Motor neuron (in vitro differentiated cells): ENCODE data around the gene TXNIP. TPM values are rescaled to one million over a fixed set of nuclear protein-coding genes. Genes with fewer than 3 reads are reported as not detected.

Source experiments
- ATAC-seq, 8 experiments: fragments of 200-7000 bp; cut with Tn5 transposase; replicated peaks in 6 of 8; 2 replicates each; pipeline ENCODE4 v1.8.0; 2021; ENCODE audit warnings: mild to moderate bottlenecking in 8 of 8, moderate library complexity in 8 of 8
- H3K27ac ChIP-seq, 2 donors: fragments of 250-450 bp; sonication (Bioruptor Pico); 2 replicates each; pipeline ENCODE4 v1.9.0; 2021; ENCODE audit warnings: antibody characterized with exemption in 2 of 2, mild to moderate bottlenecking in 2 of 2, moderate library complexity in 1 of 2
- H3K4me1 ChIP-seq, 2 donors: fragments of 250-450 bp; sonication (Bioruptor Pico); replicated peaks in 1 of 2; 2 replicates each; pipeline ENCODE4 v1.6.1; 2021; ENCODE audit warnings: antibody characterized with exemption in 2 of 2, mild to moderate bottlenecking in 2 of 2, moderate library complexity in 1 of 2
- H3K4me3 ChIP-seq, 5 donors: fragments of 250-450 bp; sonication (Bioruptor Pico); 2 replicates each; pipeline ENCODE4 v1.9.0; 2021; ENCODE audit warnings: antibody characterized with exemption in 5 of 5, mild to moderate bottlenecking in 5 of 5, moderate library complexity in 4 of 5
- WGBS, 10 experiments: fragments of 450-650 bp; shearing (Covaris generic); methylation state at CpG; one replicate each; pipeline ENCODE4 v1.0.0; 2022; 5-methylcytosine and 5-hydroxymethylcytosine counted together
- in situ Hi-C, 9 experiments: fragments of 400-800 bp; cut with MboI; loops; one replicate each; pipeline ENCODE4 v1.15.0; 2021; ENCODE audit warnings: low sequenced_read_pairs in 9 of 9, low pct_unique_long_range_greater_than_20kb in 2 of 9; ENCODE audit not compliant: unreplicated experiment in 9 of 9
- total RNA-seq, 8 experiments: library from RNA; unstranded; fragments of 300-600 nt; gene quantifications; 2 replicates each; pipeline versions ENCODE4 v1.2.3 to v1.2.4, GENCODE V29; 2022

Gene TXNIP
- total RNA-seq, 8 experiments from 2014 or later = 43.6 to 1,017 (median 442) TPM

- no peak overlapping the region for H3K4me3 ChIP-seq
- WGBS, 10 experiments = 24 to 94% (median 76%) methylated on average over 2 to 5 of the region's 5 CpGs
- H3K4me1 ChIP-seq = peaks cover 8 to 10% of the 10 kb centered on the region in 2 donors
- H3K27ac ChIP-seq = no peak overlapping the region
- in situ Hi-C loops = loop anchor here in 2 of 9 experiments (10.0 to 25.0 kb wide), 2 partner anchors 87 to 115 kb away; partner anchors contain the start of genes ANKRD35 (in 1 of the 2), ITGA10 (in 1 of the 2) and PEX11B (in 1 of the 2)
- no peak for ATAC-seq
These were observed 3.1 kb upstream of the TXNIP start for GRCh38 chr1:145999321-146000024.

DNA sequence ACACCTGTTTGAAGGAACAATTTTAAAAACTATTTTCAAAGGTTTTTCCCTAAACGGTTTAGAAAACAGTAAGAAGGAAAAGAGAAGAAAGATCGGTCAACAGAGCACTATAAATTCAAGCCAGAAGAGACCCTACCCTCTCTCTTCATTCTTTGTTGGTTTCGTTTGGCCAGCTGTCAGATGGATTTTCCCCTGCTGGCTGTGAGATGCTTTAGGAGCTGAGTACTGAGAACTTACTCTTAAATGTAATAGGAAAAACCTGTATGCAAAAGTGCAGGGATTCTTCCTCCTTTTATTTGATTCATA is 1.3 kb upstream of the TXNIP start:
- Histone ChIP-seq H3K4me1 (peaks cover 8 to 10% of the 10 kb centered on the region in 2 donors), H3K27ac (peak overlapping the region; percentile 83 to 86), H3K4me3 (peak overlapping the region; percentile 53 to 79 (median 67))
- 0 to 34% (median 10%) methylated on average over 2 to 3 of the region's 3 CpGs; no CpG with 5 or more reads in 1 of the 10 experiments for WGBS, 10 experiments
- in situ Hi-C loops = no loop called here
- ATAC-seq = no peak

GRCh38 chr1:145997016-145997717 is 788 bp upstream of the TXNIP start:
- H3K4me3 ChIP-seq = peak overlapping the region; percentile 53 to 79 (median 67)
- in situ Hi-C loops = no loop called here
- 0 to 28% (median 13%) methylated on average over 1 to 12 of the region's 12 CpGs for WGBS, 10 experiments
- peak overlapping the region; percentile 83 to 86 for H3K27ac ChIP-seq
- H3K4me1 ChIP-seq = peaks cover 8 to 10% of the 10 kb centered on the region in 2 donors
- peak in 6 of 8 experiments; percentile 4 to 38 (median 32) for ATAC-seq

GRCh38 chr1:145995964-145996432 is 381 bp downstream of the TXNIP start:
- Histone ChIP-seq H3K4me1 (peaks cover 8 to 14% of the 10 kb centered on the region in 2 donors), H3K4me3 (peak overlapping the region; percentile 53 to 79 (median 67)), H3K27ac (peak overlapping the region; percentile 66 to 78)
- in situ Hi-C loops = no loop called here
- ATAC-seq = peak in 1 of 8 experiments; percentile 1
- 0 to 15% (median 0%) methylated on average over 2 to 13 of the region's 13 CpGs; no CpG with 5 or more reads in 1 of the 10 experiments for WGBS, 10 experiments

- Histone ChIP-seq H3K4me1 (peaks cover 8 to 14% of the 10 kb centered on the region in 2 donors), H3K4me3 (peak overlapping the region; percentile 53 to 79 (median 67)), H3K27ac (peak overlapping the region; percentile 66 to 78)
- in situ Hi-C loops = no loop called here
- no peak for ATAC-seq
- 0 to 11% (median 3%) methylated on average over 3 to 8 of the region's 8 CpGs for WGBS, 10 experiments
These were observed 1.1 kb downstream of the TXNIP start for GRCh38 chr1:145995148-145995881.

GRCh38 chr1:145994391-145995120 is 1.8 kb downstream of the TXNIP start:
- no peak for ATAC-seq
- 7 to 71% (median 24%) methylated on average over 1 to 10 of the region's 10 CpGs for WGBS, 10 experiments
- peak overlapping the region; percentile 53 to 79 (median 67) for H3K4me3 ChIP-seq
- peak overlapping the region; percentile 66 to 78 for H3K27ac ChIP-seq
- peaks cover 8 to 14% of the 10 kb centered on the region in 2 donors for H3K4me1 ChIP-seq
- in situ Hi-C loops = no loop called here

DNA sequence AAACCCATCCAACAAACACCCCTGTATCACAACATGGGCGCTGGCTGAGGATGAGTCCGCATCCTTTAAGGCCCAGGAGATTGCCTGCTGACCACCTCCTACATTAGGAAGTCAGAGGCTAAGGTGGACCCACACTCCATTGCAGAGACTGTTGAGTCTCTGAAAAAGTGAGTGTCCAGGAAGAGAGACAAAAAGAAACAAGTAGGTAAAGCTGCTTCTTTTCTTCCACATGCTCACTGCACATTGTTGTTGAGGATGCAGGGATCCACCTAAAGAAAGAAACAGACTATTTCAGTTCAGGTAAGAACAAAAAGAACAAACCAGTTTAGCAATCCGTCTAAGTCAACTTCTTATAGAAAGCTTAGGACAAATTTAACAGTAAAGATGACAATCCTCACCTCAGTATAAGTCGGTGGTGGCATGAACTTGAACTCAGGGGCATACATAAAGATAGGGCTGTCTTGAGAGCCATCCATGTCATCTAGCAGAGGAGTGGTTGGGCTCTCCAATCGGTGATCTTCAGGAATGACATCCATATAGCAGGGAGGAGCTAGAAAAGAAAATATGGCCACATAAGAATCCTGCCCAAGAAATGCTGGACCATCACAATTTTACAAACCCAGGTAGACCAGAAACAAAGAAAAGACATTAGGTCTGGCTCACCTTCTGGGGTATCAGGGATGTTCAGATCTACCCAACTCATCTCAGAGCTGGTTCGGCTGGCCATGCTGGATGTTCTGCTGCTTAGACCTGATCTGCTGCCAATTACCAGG is 2.6 kb downstream of the TXNIP start:
- ATAC-seq = peak in 1 of 8 experiments; percentile 2
- peak overlapping the region; percentile 53 to 79 (median 67) for H3K4me3 ChIP-seq
- in situ Hi-C loops = no loop called here
- peaks cover 8 to 14% of the 10 kb centered on the region in 2 donors for H3K4me1 ChIP-seq
- WGBS, 10 experiments = 20 to 89% (median 52%) methylated on average over 1 to 6 of the region's 6 CpGs
- peak overlapping the region; percentile 2 to 44 for H3K27ac ChIP-seq

DNA sequence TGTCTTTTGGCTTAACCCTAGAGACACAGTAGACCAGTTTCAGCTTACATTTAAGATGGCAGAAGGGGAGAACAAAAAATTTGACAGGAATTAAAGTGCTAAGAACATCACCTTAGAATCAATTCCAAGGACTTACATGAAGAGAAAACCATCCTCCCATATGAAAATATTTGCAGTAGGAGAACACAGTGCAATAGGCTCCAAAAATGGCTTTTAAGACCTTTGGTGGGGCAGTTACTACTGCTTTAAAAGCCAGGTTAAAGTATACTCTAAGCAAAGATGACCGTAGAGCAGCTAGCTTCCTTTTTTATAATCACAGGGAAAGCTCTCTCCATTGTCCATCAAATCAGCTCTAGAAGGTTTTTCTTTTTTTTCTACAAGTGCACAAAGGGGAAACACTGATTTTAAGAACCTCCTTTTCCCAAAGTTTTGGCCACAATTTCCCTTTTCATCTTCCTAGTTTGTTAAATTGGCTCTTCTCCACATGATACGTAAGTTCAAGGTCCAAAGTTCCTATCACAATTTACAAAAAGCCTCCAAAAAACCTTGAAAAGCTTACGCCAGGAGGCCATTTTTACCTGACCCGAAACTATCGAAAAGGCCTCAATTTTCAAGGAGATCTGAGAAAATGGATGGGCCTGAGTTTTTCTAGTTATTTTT is 3.3 kb downstream of the TXNIP start:
- H3K4me3 ChIP-seq = peak overlapping the region; percentile 53 to 79 (median 67)

DNA sequence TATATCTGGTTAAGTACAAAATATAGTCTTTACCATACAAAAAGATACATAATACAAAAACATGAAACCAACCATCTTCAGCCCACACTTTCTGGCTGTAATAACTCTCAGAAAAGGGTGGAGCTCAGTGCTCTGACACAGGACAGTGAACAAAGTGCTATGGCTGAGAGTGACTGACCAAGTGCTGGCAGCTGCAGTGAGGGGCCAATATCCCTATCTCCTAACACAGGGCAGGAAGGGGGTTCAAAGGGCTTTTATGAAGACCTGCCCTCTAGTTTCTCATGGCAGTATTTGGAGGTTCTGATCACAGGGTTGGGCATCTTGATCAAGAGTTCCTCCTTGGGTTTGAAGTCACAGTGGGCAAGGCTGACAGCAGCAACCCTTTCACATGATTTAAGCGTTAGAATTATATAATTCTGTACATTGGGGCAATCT is 3.9 kb downstream of the TXNIP start:
- Histone ChIP-seq H3K27ac (peak overlapping the region; percentile 7 to 29), H3K4me1 (peaks cover 0 to 3% of the 10 kb centered on the region in 2 donors), H3K4me3 (peak overlapping the region; percentile 53 to 79 (median 67))
- no peak for ATAC-seq
- 43 to 100% (median 100%) methylated on average over 1 of the region's 1 CpG; no CpG with 5 or more reads in 1 of the 10 experiments for WGBS, 10 experiments
- in situ Hi-C loops = no loop called here

More for the DNA sequence above, 3.3 kb downstream of the TXNIP start:
- peak overlapping the region in 1 of 2 donors; percentile 29 for H3K27ac ChIP-seq
- no peak for ATAC-seq
- WGBS, 10 experiments = 58 to 100% (median 77%) methylated on average over 1 to 5 of the region's 5 CpGs
- in situ Hi-C loops = no loop called here
- peaks cover 3 to 8% of the 10 kb centered on the region in 2 donors for H3K4me1 ChIP-seq

DNA sequence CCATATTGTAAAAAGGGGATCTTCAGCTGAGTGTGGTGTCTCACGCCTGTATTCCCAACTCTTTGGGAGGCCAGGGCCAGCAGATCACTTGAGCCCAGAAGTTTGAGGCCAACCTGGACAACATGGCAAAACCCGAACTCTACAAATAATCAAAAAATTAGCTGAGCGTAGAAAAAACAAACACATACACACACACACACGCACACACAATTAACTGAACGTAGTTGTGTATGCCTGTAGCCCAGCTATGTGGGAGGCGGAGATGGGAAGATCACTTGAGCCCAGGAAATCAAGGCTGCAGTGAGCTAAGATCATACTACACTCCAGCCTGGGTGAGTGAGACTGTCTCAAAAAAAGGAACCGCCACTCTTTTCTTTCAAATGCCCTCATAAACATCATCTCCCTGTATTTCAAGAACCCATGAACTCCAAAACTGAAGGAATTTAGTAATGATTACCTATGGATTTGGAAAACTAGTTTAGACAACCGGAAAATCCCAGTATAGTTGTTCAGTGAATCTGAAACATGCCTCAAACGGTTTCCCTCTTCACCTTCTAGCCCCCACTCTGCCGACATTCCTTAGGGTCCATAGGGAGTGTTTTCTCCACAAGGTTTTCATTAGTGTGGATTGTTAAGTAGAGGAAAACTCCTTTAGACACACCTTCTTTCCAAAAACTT is 4.5 kb downstream of the TXNIP start:
- H3K27ac ChIP-seq = peak overlapping the region; percentile 36
- H3K4me3 ChIP-seq = peak overlapping the region; percentile 53 to 79 (median 67)

More for the DNA sequence above, 4.5 kb downstream of the TXNIP start:
- 39 to 100% (median 74%) methylated on average over 2 to 10 of the region's 10 CpGs; no CpG with 5 or more reads in 1 of the 10 experiments for WGBS, 10 experiments
- in situ Hi-C loops = no loop called here
- no peak for ATAC-seq
- peaks cover 0 to 3% of the 10 kb centered on the region in 2 donors for H3K4me1 ChIP-seq
